ENCODE data around the gene METTL2A.
"Not testable (repeated sequence)": the region's sequence is repeated elsewhere in the genome, so short reads cannot be mapped to it uniquely, and the experiment has no call there.

DNA sequence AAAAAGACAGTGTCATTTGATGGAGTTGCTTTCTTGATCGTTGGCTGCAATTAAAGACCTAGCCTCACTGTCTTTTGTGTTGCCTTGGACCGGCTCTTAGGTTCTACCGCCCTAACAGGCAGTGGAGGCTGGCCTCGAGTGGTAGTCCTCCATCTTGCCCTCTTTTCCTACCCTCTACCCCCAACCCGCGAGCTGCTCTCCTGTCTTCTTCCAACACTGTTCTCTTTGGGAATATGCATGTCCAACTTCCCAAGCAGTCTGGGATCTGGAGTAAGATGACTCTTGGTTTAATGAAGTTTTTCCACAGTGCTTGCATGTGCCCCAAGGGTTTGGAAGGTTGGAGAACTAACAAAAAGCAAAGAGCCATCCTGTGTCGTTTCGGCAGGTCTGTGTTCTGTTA is 53.4 kb downstream of the METTL2A start:
- TF ChIP-seq, protein P1, sequence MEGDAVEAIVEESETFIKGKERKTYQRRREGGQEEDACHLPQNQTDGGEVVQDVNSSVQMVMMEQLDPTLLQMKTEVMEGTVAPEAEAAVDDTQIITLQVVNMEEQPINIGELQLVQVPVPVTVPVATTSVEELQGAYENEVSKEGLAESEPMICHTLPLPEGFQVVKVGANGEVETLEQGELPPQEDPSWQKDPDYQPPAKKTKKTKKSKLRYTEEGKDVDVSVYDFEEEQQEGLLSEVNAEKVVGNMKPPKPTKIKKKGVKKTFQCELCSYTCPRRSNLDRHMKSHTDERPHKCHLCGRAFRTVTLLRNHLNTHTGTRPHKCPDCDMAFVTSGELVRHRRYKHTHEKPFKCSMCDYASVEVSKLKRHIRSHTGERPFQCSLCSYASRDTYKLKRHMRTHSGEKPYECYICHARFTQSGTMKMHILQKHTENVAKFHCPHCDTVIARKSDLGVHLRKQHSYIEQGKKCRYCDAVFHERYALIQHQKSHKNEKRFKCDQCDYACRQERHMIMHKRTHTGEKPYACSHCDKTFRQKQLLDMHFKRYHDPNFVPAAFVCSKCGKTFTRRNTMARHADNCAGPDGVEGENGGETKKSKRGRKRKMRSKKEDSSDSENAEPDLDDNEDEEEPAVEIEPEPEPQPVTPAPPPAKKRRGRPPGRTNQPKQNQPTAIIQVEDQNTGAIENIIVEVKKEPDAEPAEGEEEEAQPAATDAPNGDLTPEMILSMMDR (conservative IDR thresholded peaks at IDR 0.05), result not testable (repeated sequence)
- TF ChIP-seq EZH2 (IDR thresholded peaks at IDR 0.05; ENCODE audit: low read depth), result not testable (repeated sequence)
